H1 (cell line): ENCODE data around the gene NEK10.

Experiments used
- EP300 ChIP-seq, 2 experiments: IDR thresholded peaks; 1 replicate in 1 of 2; 2 replicates in 1 of 2; pipeline ENCODE4 v1.6.1; 2011 to 2012; ENCODE audit warnings: low read depth in 2 of 2, low read length in 2 of 2, mild to moderate bottlenecking in 2 of 2, borderline replicate concordance in 1 of 2, inconsistent platforms in 1 of 2, moderate library complexity in 1 of 2
- EZH2 ChIP-seq: fragments of 200-600 bp; sonication (generic); IDR thresholded peaks from 2 replicates; pipeline ENCODE4 v1.7.1; 2012; ENCODE audit warnings: low read depth, mild to moderate bottlenecking, moderate library complexity, low read length, inconsistent platforms; ENCODE audit not compliant: severe bottlenecking
- GTF2F1 ChIP-seq: IDR thresholded peaks from 2 replicates; pipeline ENCODE4 v1.6.1; 2012; ENCODE audit warnings: low read depth, low read length, improper control_type of control experiment, borderline replicate concordance
- JUND ChIP-seq: IDR thresholded peaks from 2 replicates; pipeline ENCODE4 v1.6.1; 2011; ENCODE audit warnings: mild to moderate bottlenecking, improper control_type of control experiment, low read length
- POLR2A ChIP-seq, 2 experiments: IDR thresholded peaks; 1 replicate in 1 of 2; 2 replicates in 1 of 2; pipeline ENCODE4 v1.6.1; 2011; ENCODE audit warnings: low read depth in 2 of 2, low read length in 2 of 2, mild to moderate bottlenecking in 2 of 2; ENCODE audit errors: control extremely low read depth in 1 of 2
- TAF1 ChIP-seq: IDR thresholded peaks from 2 replicates; pipeline ENCODE4 v1.6.1; 2011; ENCODE audit warnings: mild to moderate bottlenecking, low read depth, low read length
- TBP ChIP-seq: IDR thresholded peaks from 2 replicates; pipeline ENCODE4 v1.6.1; 2011; ENCODE audit warnings: low read depth, low read length, improper control_type of control experiment
- TF ChIP-seq, protein P1 (sequence below), 3 experiments: IDR thresholded peaks; 1 replicate in 2 of 3; 2 replicates in 1 of 3; pipeline versions ENCODE4 v1.5.1 to v1.6.1; 2011; ENCODE audit warnings: low read length in 3 of 3, mild to moderate bottlenecking in 3 of 3, inconsistent platforms in 2 of 3, low read depth in 1 of 3, moderate library complexity in 1 of 3; ENCODE audit not compliant: insufficient read depth in 1 of 3; ENCODE audit errors: control extremely low read depth in 1 of 3

DNA sequence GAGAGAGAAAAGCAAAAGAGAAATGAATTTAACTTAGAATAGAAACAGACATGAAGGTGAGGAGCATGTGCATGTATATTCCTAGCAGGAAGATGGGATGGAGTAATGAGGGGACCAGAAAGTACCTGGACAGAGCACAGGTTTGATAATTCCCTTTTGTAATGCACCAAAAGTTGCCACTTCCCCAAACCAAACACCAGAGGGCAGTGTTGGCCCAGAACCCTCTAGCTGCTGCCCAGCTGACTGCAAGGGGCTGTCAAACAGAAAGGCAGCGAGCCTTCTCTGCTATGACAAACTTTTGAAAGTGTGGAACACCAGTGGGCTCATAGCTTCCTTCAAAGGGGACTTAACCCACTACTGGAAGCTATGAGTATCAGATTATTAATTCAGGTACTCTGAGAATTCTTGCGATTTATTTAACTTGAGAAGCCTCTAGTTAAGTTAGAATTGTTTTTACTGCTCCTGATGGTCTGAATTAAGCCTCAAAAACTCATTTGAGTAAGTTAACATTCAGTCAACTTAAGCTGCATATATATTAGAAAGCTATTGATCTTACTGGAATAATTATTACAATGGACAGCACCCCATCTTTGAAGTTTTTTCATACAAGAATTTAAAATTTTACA lies 234.9 kb downstream of the NEK10 start:
- TF ChIP-seq TAF1 (no peak), EP300 (IDR thresholded peaks at IDR 0.05; ENCODE audit: borderline replicate concordance in 1 of 2, low read depth in 2 of 2, low read length in 2 of 2) (no peak), POLR2A (IDR thresholded peaks at IDR 0.05; ENCODE audit: control extremely low read depth in 1 of 2, low read depth in 2 of 2, low read length in 2 of 2) (no peak), JUND (no peak), EZH2 (no peak), TBP (no peak), GTF2F1 (no peak)
- TF ChIP-seq, protein P1, sequence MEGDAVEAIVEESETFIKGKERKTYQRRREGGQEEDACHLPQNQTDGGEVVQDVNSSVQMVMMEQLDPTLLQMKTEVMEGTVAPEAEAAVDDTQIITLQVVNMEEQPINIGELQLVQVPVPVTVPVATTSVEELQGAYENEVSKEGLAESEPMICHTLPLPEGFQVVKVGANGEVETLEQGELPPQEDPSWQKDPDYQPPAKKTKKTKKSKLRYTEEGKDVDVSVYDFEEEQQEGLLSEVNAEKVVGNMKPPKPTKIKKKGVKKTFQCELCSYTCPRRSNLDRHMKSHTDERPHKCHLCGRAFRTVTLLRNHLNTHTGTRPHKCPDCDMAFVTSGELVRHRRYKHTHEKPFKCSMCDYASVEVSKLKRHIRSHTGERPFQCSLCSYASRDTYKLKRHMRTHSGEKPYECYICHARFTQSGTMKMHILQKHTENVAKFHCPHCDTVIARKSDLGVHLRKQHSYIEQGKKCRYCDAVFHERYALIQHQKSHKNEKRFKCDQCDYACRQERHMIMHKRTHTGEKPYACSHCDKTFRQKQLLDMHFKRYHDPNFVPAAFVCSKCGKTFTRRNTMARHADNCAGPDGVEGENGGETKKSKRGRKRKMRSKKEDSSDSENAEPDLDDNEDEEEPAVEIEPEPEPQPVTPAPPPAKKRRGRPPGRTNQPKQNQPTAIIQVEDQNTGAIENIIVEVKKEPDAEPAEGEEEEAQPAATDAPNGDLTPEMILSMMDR (IDR thresholded peaks at IDR 0.05; ENCODE audit: control extremely low read depth in 1 of 3, insufficient read depth in 1 of 3, low read depth in 1 of 3, low read length in 3 of 3), result peak; percentile 76 to 97 (median 89)
